Endodermal cell (in vitro differentiated cells): ENCODE results near the gene RAP1GAP2. TPM values are rescaled to one million over a fixed set of nuclear protein-coding genes. Genes with fewer than 3 reads are reported as not detected.
"Not testable (repeated sequence)": the region's sequence is repeated elsewhere in the genome, so short reads cannot be mapped to it uniquely, and the experiment has no call there.

Source experiments
- DNase-seq: peaks from one replicate; pipeline ENCODE4 v3.0.0-alpha.2; 2017
- H3K27ac ChIP-seq: 2 replicates; pipeline ENCODE4 v1.5.1; 2013; ENCODE audit warnings: mild to moderate bottlenecking, low read depth, low read length, moderate library complexity
- H3K27me3 ChIP-seq: 2 replicates; pipeline ENCODE4 v1.6.1; 2013; ENCODE audit warnings: mild to moderate bottlenecking, low read length, moderate library complexity; ENCODE audit not compliant: insufficient read depth, control insufficient read depth, poor library complexity, severe bottlenecking
- H3K36me3 ChIP-seq: 2 replicates; pipeline ENCODE4 v1.7.0; 2013; ENCODE audit warnings: mild to moderate bottlenecking, low read length, moderate library complexity; ENCODE audit not compliant: control insufficient read depth, insufficient read depth
- H3K4me1 ChIP-seq: one replicate; pipeline ENCODE4 v1.7.0; 2013; ENCODE audit warnings: low read length; ENCODE audit not compliant: control insufficient read depth, insufficient read depth
- H3K4me3 ChIP-seq: 2 replicates; pipeline ENCODE4 v1.5.1; 2013; ENCODE audit warnings: mild to moderate bottlenecking, low read length, moderate library complexity
- H3K9ac ChIP-seq: 2 replicates; pipeline ENCODE4 v1.6.1; 2013; ENCODE audit warnings: mild to moderate bottlenecking, low read length, moderate library complexity; ENCODE audit not compliant: poor library complexity, severe bottlenecking; ENCODE audit errors: extremely low read depth
- H3K9me3 ChIP-seq: 2 replicates; pipeline ENCODE4 v1.6.1; 2013; ENCODE audit warnings: mild to moderate bottlenecking, low read length, moderate library complexity; ENCODE audit not compliant: control insufficient read depth
- H3K27ac Mint-ChIP-seq: 2 replicates; pipeline ENCODE4 v1.8.0; 2020; ENCODE audit warnings: mixed read lengths
- H3K27me3 Mint-ChIP-seq: 2 replicates; pipeline ENCODE4 v1.8.0; 2021; ENCODE audit warnings: mild to moderate bottlenecking, mixed read lengths; ENCODE audit not compliant: insufficient read depth
- H3K36me3 Mint-ChIP-seq: 2 replicates; pipeline ENCODE4 v1.8.0; 2020; ENCODE audit warnings: low read depth, mixed read lengths
- H3K4me1 Mint-ChIP-seq: 2 replicates; pipeline ENCODE4 v1.8.0; 2020; ENCODE audit warnings: mixed read lengths
- H3K4me3 Mint-ChIP-seq: 2 replicates; pipeline ENCODE4 v1.8.0; 2020; ENCODE audit warnings: mild to moderate bottlenecking, moderate library complexity, mixed read lengths
- H3K9me3 Mint-ChIP-seq: 2 replicates; pipeline ENCODE4 v1.8.0; 2020; ENCODE audit warnings: mild to moderate bottlenecking, mixed read lengths
- WGBS, 2 experiments: methylation state at CpG; one replicate each; pipeline versions ENCODE4 v1.1.5 to v1.1.7; 2013; ENCODE audit warnings: missing lambda C conversion rate in 2 of 2, mixed read lengths in 1 of 2; ENCODE audit not compliant: insufficient coverage in 1 of 2, insufficient read length in 1 of 2; 5-methylcytosine and 5-hydroxymethylcytosine counted together
- total RNA-seq, 2 donors: library from RNA; stranded (reverse); fragmentation: NEBNext Ultra II Directional in 1 of 2; extraction: Animal tissue kit (Norgen Biotek cat#: 25700) in 1 of 2; gene quantifications; 2 replicates in 1 of 2; 3 replicates in 1 of 2; pipeline ENCODE4 v1.2.1, GENCODE V29; 2021
- TF ChIP-seq, protein P1 (sequence below): fragments of 200-600 bp; sonication (generic); conservative IDR thresholded peaks from 2 replicates; pipeline ENCODE4 v1.5.0; 2021; ENCODE audit warnings: antibody characterized with exemption, mild to moderate bottlenecking

RAP1GAP2 gene
- total RNA-seq, 2 donors from 2014 or later = 18.0 to 44.3 TPM

- H3K4me1 ChIP-seq = no peaks in the 10 kb centered on the region
- H3K27me3 Mint-ChIP-seq = no peaks in the 10 kb centered on the region
- H3K9me3 Mint-ChIP-seq = no peaks in the 10 kb centered on the region
- H3K9me3 ChIP-seq = no peaks in the 10 kb centered on the region
- 94 to 100% methylated on average over 2 to 5 of the region's 5 CpGs for WGBS, 2 experiments
- TF ChIP-seq, protein P1, sequence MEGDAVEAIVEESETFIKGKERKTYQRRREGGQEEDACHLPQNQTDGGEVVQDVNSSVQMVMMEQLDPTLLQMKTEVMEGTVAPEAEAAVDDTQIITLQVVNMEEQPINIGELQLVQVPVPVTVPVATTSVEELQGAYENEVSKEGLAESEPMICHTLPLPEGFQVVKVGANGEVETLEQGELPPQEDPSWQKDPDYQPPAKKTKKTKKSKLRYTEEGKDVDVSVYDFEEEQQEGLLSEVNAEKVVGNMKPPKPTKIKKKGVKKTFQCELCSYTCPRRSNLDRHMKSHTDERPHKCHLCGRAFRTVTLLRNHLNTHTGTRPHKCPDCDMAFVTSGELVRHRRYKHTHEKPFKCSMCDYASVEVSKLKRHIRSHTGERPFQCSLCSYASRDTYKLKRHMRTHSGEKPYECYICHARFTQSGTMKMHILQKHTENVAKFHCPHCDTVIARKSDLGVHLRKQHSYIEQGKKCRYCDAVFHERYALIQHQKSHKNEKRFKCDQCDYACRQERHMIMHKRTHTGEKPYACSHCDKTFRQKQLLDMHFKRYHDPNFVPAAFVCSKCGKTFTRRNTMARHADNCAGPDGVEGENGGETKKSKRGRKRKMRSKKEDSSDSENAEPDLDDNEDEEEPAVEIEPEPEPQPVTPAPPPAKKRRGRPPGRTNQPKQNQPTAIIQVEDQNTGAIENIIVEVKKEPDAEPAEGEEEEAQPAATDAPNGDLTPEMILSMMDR = no peak
- H3K4me1 Mint-ChIP-seq = no peaks in the 10 kb centered on the region
- no peak overlapping the region for H3K27ac Mint-ChIP-seq
- no peaks in the 10 kb centered on the region for H3K27me3 ChIP-seq
- H3K4me3 ChIP-seq = no peak overlapping the region
- peaks cover 56% of the 10 kb centered on the region for H3K36me3 Mint-ChIP-seq
- H3K4me3 Mint-ChIP-seq = no peak overlapping the region
- no peak overlapping the region for H3K9ac ChIP-seq
- H3K36me3 ChIP-seq = peaks cover 12% of the 10 kb centered on the region
- no peak overlapping the region for H3K27ac ChIP-seq
- DNase-seq = no peak
Measured at GRCh38 chr17:2985318-2985717, 189.1 kb downstream of the RAP1GAP2 start.

DNA sequence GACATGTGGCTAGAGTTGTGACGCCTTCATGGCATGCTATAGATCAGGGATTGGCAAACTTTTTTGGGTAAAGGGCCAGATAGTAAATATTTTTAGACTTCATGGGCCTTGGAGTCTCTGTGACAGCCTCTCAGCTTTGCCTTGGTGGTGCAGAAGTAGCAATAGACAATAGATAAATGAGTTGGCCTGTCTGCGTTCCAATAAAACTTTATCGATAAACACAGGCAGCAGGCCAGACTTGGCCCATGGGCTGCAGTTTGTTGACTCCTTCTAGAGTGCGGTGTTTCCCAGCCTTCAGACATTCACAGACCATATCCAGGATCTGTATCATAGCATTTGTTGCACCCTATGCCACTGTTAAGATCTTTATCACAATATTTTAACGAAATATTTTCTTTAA, 190.7 kb downstream of the RAP1GAP2 start:
- Mint-ChIP-seq H3K27me3 (no peaks in the 10 kb centered on the region), H3K36me3 (peaks cover 46% of the 10 kb centered on the region), H3K27ac (no peak overlapping the region), H3K4me1 (no peaks in the 10 kb centered on the region), H3K9me3 (no peaks in the 10 kb centered on the region), H3K4me3 (no peak overlapping the region)
- no peak overlapping the region for H3K9ac ChIP-seq
- peaks cover 6% of the 10 kb centered on the region for H3K36me3 ChIP-seq
- H3K27ac ChIP-seq = no peak overlapping the region
- no peaks in the 10 kb centered on the region for H3K27me3 ChIP-seq
- peak; percentile 40 for DNase-seq
- H3K4me3 ChIP-seq = no peak overlapping the region
- H3K4me1 ChIP-seq = no peaks in the 10 kb centered on the region
- 93 to 95% methylated on average over 4 to 5 of the region's 5 CpGs for WGBS, 2 experiments
- TF ChIP-seq, protein P1 = no peak
- no peaks in the 10 kb centered on the region for H3K9me3 ChIP-seq

DNA sequence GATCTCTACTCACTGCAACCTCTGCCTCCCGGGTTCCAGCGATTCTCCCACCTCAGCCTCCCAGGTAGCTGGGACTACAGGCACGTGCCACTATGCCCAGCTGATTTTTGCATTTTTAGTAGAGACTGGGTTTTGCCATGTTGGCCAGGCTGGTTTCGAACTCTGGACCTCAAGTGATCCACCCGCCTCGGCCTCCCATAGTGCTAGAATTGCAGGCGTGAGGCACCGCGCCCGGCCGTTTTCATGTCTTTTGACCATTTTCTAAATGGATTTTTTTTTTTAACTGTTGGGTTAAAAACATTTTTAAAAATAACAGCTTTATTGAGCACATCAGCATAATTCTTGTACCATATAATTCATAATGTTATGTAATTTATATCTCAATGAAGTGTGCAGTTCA, 193.2 kb downstream of the RAP1GAP2 start:
- not testable (repeated sequence) for H3K9me3 ChIP-seq, H3K9me3 Mint-ChIP-seq, DNase-seq, H3K9ac ChIP-seq, H3K4me1 Mint-ChIP-seq, H3K27ac Mint-ChIP-seq, H3K27ac ChIP-seq, H3K27me3 ChIP-seq, H3K27me3 Mint-ChIP-seq, H3K4me1 ChIP-seq, H3K4me3 ChIP-seq, H3K36me3 ChIP-seq, H3K4me3 Mint-ChIP-seq
- peaks cover 41% of the 10 kb centered on the region for H3K36me3 Mint-ChIP-seq
- WGBS, 2 experiments = 83 to 91% methylated on average over 5 to 11 of the region's 11 CpGs

DNA sequence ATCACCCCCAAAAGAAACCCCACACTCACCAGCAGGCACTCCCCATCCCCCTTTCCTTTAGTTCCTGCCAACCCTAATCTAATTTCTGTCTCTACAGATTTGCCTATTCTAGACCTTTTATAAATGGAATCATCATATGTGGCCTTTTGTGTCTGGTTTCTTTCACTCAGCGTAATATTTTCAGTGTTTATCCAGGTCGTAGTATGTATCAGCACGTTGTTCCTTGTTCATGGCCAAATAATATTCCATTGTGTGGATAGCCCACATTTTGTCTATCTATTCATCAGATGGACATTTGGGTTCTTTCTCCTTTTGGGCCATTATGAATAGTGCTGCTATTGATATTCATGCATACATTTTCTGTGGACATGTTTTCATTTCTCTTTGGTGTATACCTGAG, 193.6 kb downstream of the RAP1GAP2 start:
- no peak overlapping the region for H3K4me3 ChIP-seq
- H3K4me1 Mint-ChIP-seq = no peaks in the 10 kb centered on the region
- H3K4me1 ChIP-seq = no peaks in the 10 kb centered on the region
- no peaks in the 10 kb centered on the region for H3K27me3 ChIP-seq
- H3K27ac ChIP-seq = no peak overlapping the region
- no peak for DNase-seq
- H3K9ac ChIP-seq = no peak overlapping the region
- no peaks in the 10 kb centered on the region for H3K27me3 Mint-ChIP-seq
- peaks cover 6% of the 10 kb centered on the region for H3K36me3 ChIP-seq
- TF ChIP-seq, protein P1 = no peak
- H3K27ac Mint-ChIP-seq = no peak overlapping the region
- H3K36me3 Mint-ChIP-seq = peaks cover 39% of the 10 kb centered on the region
- WGBS, 2 experiments = 90 to 96% methylated on average over 3 of the region's 3 CpGs
- H3K4me3 Mint-ChIP-seq = no peak overlapping the region
- no peaks in the 10 kb centered on the region for H3K9me3 Mint-ChIP-seq
- no peaks in the 10 kb centered on the region for H3K9me3 ChIP-seq
